ENCODE data around the gene LMX1B. TPM values are rescaled to one million over a fixed set of nuclear protein-coding genes. Genes with fewer than 3 reads are reported as not detected.

LMX1B gene
- total RNA-seq, 6 donors from 2014 or later: 0.14 to 0.40 TPM; not detected in 4

DNA sequence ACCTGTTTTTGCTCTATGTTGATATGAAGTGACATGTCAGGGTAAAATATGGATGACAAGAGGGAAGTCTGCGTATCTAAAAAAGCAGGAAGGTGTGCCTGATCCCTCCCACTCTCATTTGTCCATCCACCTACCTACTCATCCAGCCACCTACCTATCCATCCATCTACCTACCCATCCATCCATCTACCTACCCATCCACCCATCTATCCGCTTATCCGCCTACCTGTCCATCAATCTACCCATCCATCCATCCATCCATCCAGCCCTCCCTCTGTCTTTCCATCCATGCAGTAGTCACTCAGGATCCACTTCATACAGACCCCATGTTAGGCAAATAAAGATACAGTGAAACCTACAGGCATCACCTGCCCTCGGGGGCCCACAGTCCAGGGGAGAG lies 32.4 kb downstream of the LMX1B start:
- Histone ChIP-seq H3K4me1 (no peaks in the 10 kb centered on the region), H3K36me3 (no peaks in the 10 kb centered on the region), H3K9me3 (no peaks in the 10 kb centered on the region), H3K4me3 (no peak overlapping the region), H3K27me3 (peaks cover 0 to 15% (median 3%) of the 10 kb centered on the region in 4 donors), H3K27ac (no peak overlapping the region)
- TF ChIP-seq EP300 (IDR thresholded peaks at IDR 0.05) (no peak), POLR2AphosphoS5 (IDR thresholded peaks at IDR 0.05) (no peak), POLR2A (IDR thresholded peaks at IDR 0.05) (no peak)
- TF ChIP-seq, protein P1, sequence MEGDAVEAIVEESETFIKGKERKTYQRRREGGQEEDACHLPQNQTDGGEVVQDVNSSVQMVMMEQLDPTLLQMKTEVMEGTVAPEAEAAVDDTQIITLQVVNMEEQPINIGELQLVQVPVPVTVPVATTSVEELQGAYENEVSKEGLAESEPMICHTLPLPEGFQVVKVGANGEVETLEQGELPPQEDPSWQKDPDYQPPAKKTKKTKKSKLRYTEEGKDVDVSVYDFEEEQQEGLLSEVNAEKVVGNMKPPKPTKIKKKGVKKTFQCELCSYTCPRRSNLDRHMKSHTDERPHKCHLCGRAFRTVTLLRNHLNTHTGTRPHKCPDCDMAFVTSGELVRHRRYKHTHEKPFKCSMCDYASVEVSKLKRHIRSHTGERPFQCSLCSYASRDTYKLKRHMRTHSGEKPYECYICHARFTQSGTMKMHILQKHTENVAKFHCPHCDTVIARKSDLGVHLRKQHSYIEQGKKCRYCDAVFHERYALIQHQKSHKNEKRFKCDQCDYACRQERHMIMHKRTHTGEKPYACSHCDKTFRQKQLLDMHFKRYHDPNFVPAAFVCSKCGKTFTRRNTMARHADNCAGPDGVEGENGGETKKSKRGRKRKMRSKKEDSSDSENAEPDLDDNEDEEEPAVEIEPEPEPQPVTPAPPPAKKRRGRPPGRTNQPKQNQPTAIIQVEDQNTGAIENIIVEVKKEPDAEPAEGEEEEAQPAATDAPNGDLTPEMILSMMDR (IDR thresholded peaks at IDR 0.05): no peak
- 62 to 83% methylated on average over 4 of the region's 4 CpGs for WGBS, 2 donors
- no peak for ATAC-seq (ENCODE audit: low FRiP score in 2 of 2)
- DNase-seq: no peak

DNA sequence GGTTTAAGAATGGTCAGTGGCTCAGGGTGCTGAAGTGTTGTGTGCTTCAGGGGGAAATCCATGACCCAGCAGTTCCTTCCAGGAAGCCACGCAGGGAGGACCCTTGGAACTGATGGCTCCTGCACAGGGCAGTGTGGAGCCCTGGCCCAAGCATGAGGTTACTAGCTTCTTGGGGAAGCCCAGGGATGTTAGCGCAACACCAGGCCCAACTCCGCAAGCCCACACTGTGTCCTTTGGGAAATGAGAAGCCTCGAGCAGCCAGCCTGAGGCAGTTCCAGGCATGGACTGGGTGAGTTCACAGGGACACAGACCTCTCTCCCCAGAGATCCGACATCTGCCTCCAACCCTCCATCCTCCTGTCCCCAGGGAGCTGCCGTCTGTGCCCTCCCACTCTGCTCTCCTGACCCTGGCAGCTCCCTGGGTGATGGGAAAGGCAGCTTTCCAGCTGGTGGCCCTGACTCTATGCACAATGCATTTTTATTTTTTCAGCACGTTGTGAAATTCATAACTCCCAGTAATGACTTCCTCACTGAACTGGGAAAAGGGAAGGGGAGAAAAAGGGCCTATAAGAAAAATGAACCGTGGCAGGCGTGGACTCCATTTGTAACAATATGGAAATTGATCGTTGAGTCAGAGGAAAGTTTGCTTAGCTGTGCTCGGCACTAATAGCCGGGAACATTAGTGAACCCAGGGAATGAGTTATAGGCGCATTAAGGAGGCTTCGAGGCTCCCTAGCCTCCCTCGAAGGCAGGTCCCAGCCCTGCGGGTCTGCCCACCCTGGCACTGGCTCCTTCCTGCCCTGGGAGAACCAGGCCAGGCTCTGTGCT lies 34.1 kb downstream of the LMX1B start:
- Histone ChIP-seq H3K4me3 (no peak overlapping the region), H3K9me3 (no peaks in the 10 kb centered on the region), H3K4me1 (peaks cover 0 to 5% (median 0%) of the 10 kb centered on the region in 4 donors), H3K36me3 (no peaks in the 10 kb centered on the region), H3K27me3 (peaks cover 0 to 25% (median 11%) of the 10 kb centered on the region in 4 donors), H3K27ac (no peak overlapping the region)
- peak in 1 of 2 donors; percentile 28 for DNase-seq
- 64 to 70% methylated on average over 13 to 16 of the region's 16 CpGs for WGBS, 2 donors
- ATAC-seq (ENCODE audit: low FRiP score in 2 of 2): no peak
- TF ChIP-seq EP300 (IDR thresholded peaks at IDR 0.05): no peak
- TF ChIP-seq, protein P1 (IDR thresholded peaks at IDR 0.05): no peak
- no peak for TF ChIP-seq POLR2A (IDR thresholded peaks at IDR 0.05)
- peak in 1 of 2 donors; percentile 41 for TF ChIP-seq POLR2AphosphoS5 (IDR thresholded peaks at IDR 0.05)

DNA sequence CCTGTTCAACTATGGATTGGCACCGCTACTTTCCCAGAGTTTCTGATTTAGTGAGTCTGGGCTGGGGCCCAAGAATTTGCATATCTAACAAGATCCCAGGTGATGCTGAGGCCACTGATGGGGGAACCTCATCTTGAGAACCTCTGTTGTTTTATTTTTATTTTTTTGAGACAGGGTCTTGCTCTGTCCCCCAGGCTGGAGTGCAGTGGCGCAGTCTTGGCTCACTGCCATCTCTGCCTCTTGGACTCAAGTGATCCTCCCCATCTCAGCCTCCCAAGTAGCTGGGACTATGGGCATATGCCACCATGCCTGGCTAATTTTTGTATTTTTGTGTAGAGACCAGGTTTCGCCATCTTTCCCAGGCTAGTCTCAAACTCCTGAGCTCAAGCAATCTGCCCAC lies 35.7 kb downstream of the LMX1B start:
- WGBS, 2 donors: 83 to 92% methylated on average over 3 of the region's 3 CpGs
- Histone ChIP-seq H3K27ac (no peak overlapping the region), H3K9me3 (no peaks in the 10 kb centered on the region), H3K27me3 (peaks cover 0 to 21% (median 9%) of the 10 kb centered on the region in 4 donors), H3K4me1 (peaks cover 0 to 5% (median 0%) of the 10 kb centered on the region in 4 donors), H3K4me3 (no peak overlapping the region), H3K36me3 (no peaks in the 10 kb centered on the region)
- TF ChIP-seq EP300 (IDR thresholded peaks at IDR 0.05) (no peak), POLR2A (IDR thresholded peaks at IDR 0.05) (no peak), POLR2AphosphoS5 (IDR thresholded peaks at IDR 0.05) (no peak)
- TF ChIP-seq, protein P1 (IDR thresholded peaks at IDR 0.05): no peak
- DNase-seq (no peak), ATAC-seq (ENCODE audit: low FRiP score in 2 of 2) (no peak)

DNA sequence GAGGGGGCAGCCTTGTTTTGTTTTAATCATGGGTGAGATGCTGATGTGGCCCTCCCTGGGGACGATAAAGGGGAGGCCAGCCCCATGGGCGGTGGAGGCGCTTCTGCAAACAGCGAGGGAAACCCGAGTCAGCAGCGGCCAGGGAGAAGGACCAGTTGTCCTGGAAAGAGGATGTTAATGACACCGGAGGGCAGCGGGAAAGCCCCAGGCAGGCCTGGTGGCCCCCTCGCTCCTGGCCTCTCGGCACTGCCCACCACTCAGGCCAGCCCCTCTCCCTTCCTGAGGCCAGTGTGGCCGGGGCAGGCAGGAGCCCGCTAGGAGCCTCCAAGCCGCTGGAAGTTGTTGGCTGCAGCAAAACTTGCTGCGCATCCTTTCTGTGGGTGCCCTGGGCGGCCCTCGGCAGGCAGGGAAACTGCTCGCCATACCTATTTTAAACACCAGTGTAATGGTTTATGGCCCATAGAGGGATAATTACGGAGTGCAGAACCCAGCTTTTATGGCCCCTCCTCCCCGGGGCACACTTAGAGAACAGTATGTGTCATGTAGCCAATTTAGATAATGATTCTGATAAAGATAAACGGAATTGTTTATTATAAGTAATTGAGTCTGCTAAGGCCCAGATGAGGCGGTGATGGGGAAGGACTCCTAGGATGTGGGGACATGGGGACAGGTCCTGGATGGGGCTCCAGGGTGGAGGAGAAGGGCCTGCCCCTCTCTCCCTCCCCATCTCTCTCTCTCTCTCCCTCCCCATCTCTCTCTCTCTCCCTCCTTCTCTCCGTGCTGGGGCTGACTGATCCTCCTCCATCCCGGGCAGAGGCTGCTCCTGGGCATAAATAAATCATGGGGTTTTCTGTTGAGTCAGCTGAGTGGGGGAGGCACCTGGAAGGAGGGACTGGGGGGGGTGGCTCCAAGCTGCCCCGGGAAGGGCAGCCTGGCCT lies 36.9 kb downstream of the LMX1B start:
- Histone ChIP-seq H3K9me3 (no peaks in the 10 kb centered on the region), H3K4me3 (no peak overlapping the region), H3K4me1 (peaks cover 0 to 5% (median 0%) of the 10 kb centered on the region in 4 donors), H3K27me3 (peaks cover 0 to 21% (median 9%) of the 10 kb centered on the region in 4 donors), H3K36me3 (no peaks in the 10 kb centered on the region), H3K27ac (no peak overlapping the region)
- TF ChIP-seq POLR2A (IDR thresholded peaks at IDR 0.05): no peak
- no peak for TF ChIP-seq EP300 (IDR thresholded peaks at IDR 0.05)
- TF ChIP-seq POLR2AphosphoS5 (IDR thresholded peaks at IDR 0.05): no peak
- TF ChIP-seq, protein P1 (IDR thresholded peaks at IDR 0.05): no peak
- 32 to 41% methylated on average over 7 to 24 of the region's 24 CpGs for WGBS, 2 donors
- DNase-seq (peak in 1 of 2 donors; percentile 65), ATAC-seq (ENCODE audit: low FRiP score in 2 of 2) (no peak)

All from upper lobe of left lung (tissue), 6 donors.